H1 (cell line): ENCODE data around the gene SLC6A20. TPM values are rescaled to one million over a fixed set of nuclear protein-coding genes. Genes with fewer than 3 reads are reported as not detected.

Experiments used
- CBX5 ChIP-seq: fragments of 300-800, 300-1000 bp; sonication (generic); IDR thresholded peaks from 2 replicates; pipeline ENCODE4 v1.7.1; 2016; ENCODE audit warnings: antibody characterized with exemption, low read length, low read depth
- CHD7 ChIP-seq: fragments of 300-600 bp; sonication (generic); IDR thresholded peaks from 2 replicates; pipeline ENCODE4 v1.7.1; 2012; ENCODE audit warnings: low read length, moderate library complexity, mild to moderate bottlenecking, inconsistent platforms; ENCODE audit not compliant: insufficient replicate concordance
- KDM5A ChIP-seq: fragments of 200-600 bp; IDR thresholded peaks from 2 replicates; pipeline ENCODE4 v1.7.1; 2012; ENCODE audit warnings: mild to moderate bottlenecking, low read length, inconsistent platforms, mixed read lengths
- NANOG ChIP-seq: IDR thresholded peaks from 2 replicates; pipeline ENCODE4 v1.6.1; 2011; ENCODE audit warnings: low read length, low read depth, mild to moderate bottlenecking, inconsistent platforms; ENCODE audit not compliant: insufficient read depth, poor library complexity, severe bottlenecking
- RXRA ChIP-seq: IDR thresholded peaks from 2 replicates; pipeline ENCODE4 v1.6.1; 2011; ENCODE audit warnings: low read depth, mild to moderate bottlenecking, low read length, moderate library complexity; ENCODE audit not compliant: insufficient read depth
- SIX5 ChIP-seq: IDR thresholded peaks from 2 replicates; pipeline ENCODE4 v1.6.1; 2011; ENCODE audit warnings: mild to moderate bottlenecking, low read depth, low read length
- TAF7 ChIP-seq: optimal IDR thresholded peaks from 2 replicates; pipeline ENCODE3; 2011; ENCODE audit warnings: low read depth, mild to moderate bottlenecking, inconsistent platforms, low read length, moderate library complexity, borderline replicate concordance
- polyA plus RNA-seq, 7 experiments: library from polyadenylated mRNA; depleted of rRNA in 3 of 7; stranded (reverse) in 5 of 7; unstranded in 2 of 7; fragments of >200 nt in 5 of 7; fragments of 200-250 nt in 2 of 7; gene quantifications; 1 replicate in 5 of 7; 2 replicates in 1 of 7; 4 replicates in 1 of 7; pipeline versions ENCODE4 v1.2.1 to v1.2.3, GENCODE V29; 2011 to 2013; ENCODE audit warnings: missing spikeins in 2 of 7, mixed read lengths in 2 of 7
- total RNA-seq: library from RNA; stranded (reverse); fragmentation: NEBNext Ultra II Directional; extraction: Animal tissue kit (Norgen Biotek cat#: 25700); gene quantifications from 2 replicates; pipeline ENCODE4 v1.2.1, GENCODE V29; 2021

SLC6A20 gene
- total and polyA plus RNA-seq, 2 of the 8 experiments (the other 6 are each of a cell fraction or from before 2014, with no cell fraction given), result 0.05 TPM; not detected in 1

- TF ChIP-seq CHD7, result no peak
- no peak for TF ChIP-seq NANOG
- TF ChIP-seq RXRA, result no peak
- no peak for TF ChIP-seq SIX5
- TF ChIP-seq TAF7, result no peak
- TF ChIP-seq KDM5A, result no peak
- no peak for TF ChIP-seq CBX5
- TF ChIP-seq, all 59 proteins: peak for 0
Measured at GRCh38 chr3:45759851-45760250, 36.5 kb downstream of the SLC6A20 start (continued).
